Measurements from ENCODE around the gene TRAF5. TPM values are rescaled to one million over a fixed set of nuclear protein-coding genes. Genes with fewer than 3 reads are reported as not detected.
A peak's percentile ranks its signal among the peaks of the same experiment; 100 is the strongest.
"Not testable (repeated sequence)": the region's sequence is repeated elsewhere in the genome, so short reads cannot be mapped to it uniquely, and the experiment has no call there.

Gene TRAF5
- total and polyA plus RNA-seq, 4 donors, result 8.9 to 31.0 (median 17.2) TPM

GRCh38 chr1:211305044-211305443 lies 21.6 kb upstream of the TRAF5 start:
- WGBS (ENCODE audit: insufficient coverage), result 100% methylated on average over 2 of the region's 3 CpGs
- Histone ChIP-seq H3K36me3 (ENCODE audit: control insufficient read depth, insufficient read depth, low read length) (peaks cover 12% of the 10 kb centered on the region), H3K9me3 (ENCODE audit: control insufficient read depth, insufficient read depth, low read length) (no peaks in the 10 kb centered on the region), H3K4me1 (ENCODE audit: control insufficient read depth, insufficient read depth, low read length) (no peaks in the 10 kb centered on the region), H3K4me3 (ENCODE audit: low read depth, low read length) (no peak overlapping the region), H3K27ac (ENCODE audit: low read depth, low read length) (no peak overlapping the region), H3K27me3 (ENCODE audit: control insufficient read depth, insufficient read depth, low read length) (no peaks in the 10 kb centered on the region)
- DNase-seq (ENCODE audit: low read depth in 4 of 6, low spot score in 6 of 6), result peak in 1 of 6 donors; percentile 18

DNA sequence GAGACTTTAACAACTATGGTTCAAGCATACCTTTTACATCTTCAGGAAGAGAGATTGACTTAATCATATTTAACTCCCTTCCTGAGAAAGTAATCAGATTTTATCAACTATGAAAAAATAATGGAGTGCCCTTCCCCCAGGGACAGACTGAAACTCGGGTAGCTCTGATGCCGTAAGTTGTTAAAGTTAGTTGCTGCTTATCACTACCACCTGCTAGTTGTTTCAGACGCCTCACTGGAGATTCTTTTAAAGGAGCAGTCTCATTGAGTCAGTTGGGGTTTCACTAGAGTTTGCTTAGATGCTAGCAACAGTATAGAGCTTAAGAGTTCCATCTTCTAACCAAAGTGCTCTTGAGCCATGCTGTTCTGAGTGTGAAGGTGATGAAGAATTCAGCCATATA lies 17.0 kb upstream of the TRAF5 start:
- no peak overlapping the region for H3K4me3 ChIP-seq (ENCODE audit: low read depth, low read length)
- WGBS (ENCODE audit: insufficient coverage), result no CpG with 5 or more reads among the region's 3 CpGs
- H3K27me3 ChIP-seq (ENCODE audit: control insufficient read depth, insufficient read depth, low read length), result no peaks in the 10 kb centered on the region
- H3K9me3 ChIP-seq (ENCODE audit: control insufficient read depth, insufficient read depth, low read length), result no peaks in the 10 kb centered on the region
- DNase-seq (ENCODE audit: low read depth in 4 of 6, low spot score in 6 of 6), result no peak
- peaks cover 10% of the 10 kb centered on the region for H3K36me3 ChIP-seq (ENCODE audit: control insufficient read depth, insufficient read depth, low read length)
- H3K27ac ChIP-seq (ENCODE audit: low read depth, low read length), result no peak overlapping the region
- no peaks in the 10 kb centered on the region for H3K4me1 ChIP-seq (ENCODE audit: control insufficient read depth, insufficient read depth, low read length)

DNA sequence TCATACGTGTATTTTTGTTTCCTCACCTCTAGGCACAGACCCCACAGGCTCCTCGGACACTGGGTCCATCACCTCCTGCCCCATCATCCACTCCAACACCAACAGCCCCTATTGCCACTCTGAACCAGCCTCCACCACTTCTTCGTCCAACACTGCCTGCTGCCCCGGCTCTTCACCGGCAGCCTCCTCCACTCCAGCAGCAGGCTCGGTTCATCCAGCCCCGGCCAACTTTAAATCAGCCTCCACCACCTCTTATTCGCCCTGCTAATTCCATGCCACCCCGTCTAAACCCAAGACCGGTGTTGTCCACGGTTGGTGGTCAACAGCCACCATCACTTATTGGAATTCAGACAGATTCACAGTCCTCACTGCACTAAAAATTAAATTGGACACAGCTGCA lies 13.2 kb upstream of the TRAF5 start:
- DNase-seq (ENCODE audit: low read depth in 4 of 6, low spot score in 6 of 6), result no peak
- H3K27me3 ChIP-seq (ENCODE audit: control insufficient read depth, insufficient read depth, low read length), result no peaks in the 10 kb centered on the region
- WGBS (ENCODE audit: insufficient coverage), result 98% methylated on average over 10 of the region's 11 CpGs
- H3K4me1 ChIP-seq (ENCODE audit: control insufficient read depth, insufficient read depth, low read length), result no peaks in the 10 kb centered on the region
- H3K4me3 ChIP-seq (ENCODE audit: low read depth, low read length), result no peak overlapping the region
- peaks cover 11% of the 10 kb centered on the region for H3K36me3 ChIP-seq (ENCODE audit: control insufficient read depth, insufficient read depth, low read length)
- no peak overlapping the region for H3K27ac ChIP-seq (ENCODE audit: low read depth, low read length)
- no peaks in the 10 kb centered on the region for H3K9me3 ChIP-seq (ENCODE audit: control insufficient read depth, insufficient read depth, low read length)

DNA sequence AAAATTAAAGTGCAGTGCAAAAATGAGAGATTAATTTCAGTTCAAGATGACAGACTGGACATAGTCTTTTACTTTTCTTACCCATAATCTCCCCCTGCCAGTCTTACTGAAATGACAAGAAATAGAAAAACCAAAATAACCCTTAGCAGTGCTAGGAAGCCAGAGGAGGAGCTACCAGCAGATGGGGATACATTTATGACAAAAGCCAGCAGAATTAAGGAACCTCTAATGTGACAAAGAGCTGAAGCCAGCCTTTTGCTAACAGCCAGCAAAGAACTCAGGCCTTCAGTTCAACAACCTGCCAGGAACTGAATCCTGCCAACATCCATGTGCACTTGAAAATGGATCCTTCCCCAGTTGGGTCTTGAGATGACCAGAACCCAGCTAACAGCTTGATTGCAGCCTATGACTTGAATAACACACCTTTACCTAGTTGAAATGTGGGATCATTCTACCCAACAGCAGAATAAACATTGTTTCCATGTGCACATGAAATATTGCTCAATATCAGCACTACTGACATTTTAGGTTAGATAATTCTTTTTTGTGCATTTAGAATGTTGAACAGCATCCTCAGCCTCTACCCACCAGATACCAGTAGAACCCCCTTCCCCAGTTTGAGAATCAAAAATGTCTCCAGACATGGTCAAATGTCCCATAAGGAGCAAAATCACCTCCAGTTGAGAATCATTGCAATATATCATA lies 7.9 kb upstream of the TRAF5 start:
- H3K36me3 ChIP-seq (ENCODE audit: control insufficient read depth, insufficient read depth, low read length), result peaks cover 5% of the 10 kb centered on the region
- peak in 1 of 6 donors; percentile 30 for DNase-seq (ENCODE audit: low read depth in 4 of 6, low spot score in 6 of 6)
- H3K4me1 ChIP-seq (ENCODE audit: control insufficient read depth, insufficient read depth, low read length), result no peaks in the 10 kb centered on the region
- no peaks in the 10 kb centered on the region for H3K27me3 ChIP-seq (ENCODE audit: control insufficient read depth, insufficient read depth, low read length)
- no peak overlapping the region for H3K4me3 ChIP-seq (ENCODE audit: low read depth, low read length)
- no peak overlapping the region for H3K27ac ChIP-seq (ENCODE audit: low read depth, low read length)
- no peaks in the 10 kb centered on the region for H3K9me3 ChIP-seq (ENCODE audit: control insufficient read depth, insufficient read depth, low read length)

GRCh38 chr1:211319892-211320291 lies 6.7 kb upstream of the TRAF5 start:
- Histone ChIP-seq H3K27ac (ENCODE audit: low read depth, low read length) (no peak overlapping the region), H3K27me3 (ENCODE audit: control insufficient read depth, insufficient read depth, low read length) (no peaks in the 10 kb centered on the region), H3K4me1 (ENCODE audit: control insufficient read depth, insufficient read depth, low read length) (no peaks in the 10 kb centered on the region), H3K9me3 (ENCODE audit: control insufficient read depth, insufficient read depth, low read length) (no peaks in the 10 kb centered on the region), H3K4me3 (ENCODE audit: low read depth, low read length) (no peak overlapping the region), H3K36me3 (ENCODE audit: control insufficient read depth, insufficient read depth, low read length) (peaks cover 5% of the 10 kb centered on the region)
- DNase-seq (ENCODE audit: low read depth in 4 of 6, low spot score in 6 of 6), result no peak

- Histone ChIP-seq H3K4me1 (ENCODE audit: control insufficient read depth, insufficient read depth, low read length) (peaks cover 1% of the 10 kb centered on the region), H3K27me3 (ENCODE audit: control insufficient read depth, insufficient read depth, low read length) (no peaks in the 10 kb centered on the region), H3K36me3 (ENCODE audit: control insufficient read depth, insufficient read depth, low read length) (peaks cover 5% of the 10 kb centered on the region), H3K9me3 (ENCODE audit: control insufficient read depth, insufficient read depth, low read length) (no peaks in the 10 kb centered on the region), H3K27ac (ENCODE audit: low read depth, low read length) (no peak overlapping the region), H3K4me3 (ENCODE audit: low read depth, low read length) (no peak overlapping the region)
- no CpG with 5 or more reads among the region's 4 CpGs for WGBS (ENCODE audit: insufficient coverage)
- no peak for DNase-seq (ENCODE audit: low read depth in 4 of 6, low spot score in 6 of 6)
Observed at GRCh38 chr1:211320980-211321379, 5.7 kb upstream of the TRAF5 start.

DNA sequence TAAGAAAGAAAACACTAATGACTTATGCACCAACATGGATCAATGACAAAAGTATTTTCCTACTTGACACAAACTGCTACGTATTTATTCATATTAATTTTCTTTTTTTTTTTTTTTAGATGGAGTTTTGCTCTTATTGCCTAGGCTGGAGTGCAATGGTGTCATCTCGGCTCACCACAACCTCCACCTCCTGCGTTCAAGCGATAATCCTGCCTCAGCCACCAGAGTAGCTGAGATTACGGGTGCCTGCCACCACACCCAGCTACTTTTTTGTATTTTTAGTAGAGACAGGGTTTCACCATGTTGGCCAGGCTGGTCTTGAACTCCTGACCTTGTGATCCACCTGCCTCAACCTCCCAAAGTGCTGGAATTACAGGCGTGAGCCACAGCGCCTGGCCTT lies 5.0 kb upstream of the TRAF5 start:
- no CpG with 5 or more reads among the region's 7 CpGs for WGBS (ENCODE audit: insufficient coverage)
- DNase-seq (ENCODE audit: low read depth in 4 of 6, low spot score in 6 of 6); H3K4me1 ChIP-seq (ENCODE audit: control insufficient read depth, insufficient read depth, low read length); H3K9me3 ChIP-seq (ENCODE audit: control insufficient read depth, insufficient read depth, low read length); H3K36me3 ChIP-seq (ENCODE audit: control insufficient read depth, insufficient read depth, low read length); H3K4me3 ChIP-seq (ENCODE audit: low read depth, low read length); H3K27me3 ChIP-seq (ENCODE audit: control insufficient read depth, insufficient read depth, low read length); H3K27ac ChIP-seq (ENCODE audit: low read depth, low read length): not testable (repeated sequence)

GRCh38 chr1:211323156-211324063 lies 3.2 kb upstream of the TRAF5 start:
- Histone ChIP-seq H3K9me3 (ENCODE audit: control insufficient read depth, insufficient read depth, low read length) (no peaks in the 10 kb centered on the region), H3K27me3 (ENCODE audit: control insufficient read depth, insufficient read depth, low read length) (peaks cover 6% of the 10 kb centered on the region), H3K36me3 (ENCODE audit: control insufficient read depth, insufficient read depth, low read length) (no peaks in the 10 kb centered on the region), H3K4me3 (ENCODE audit: low read depth, low read length) (no peak overlapping the region), H3K4me1 (ENCODE audit: control insufficient read depth, insufficient read depth, low read length) (peaks cover 11% of the 10 kb centered on the region), H3K27ac (ENCODE audit: low read depth, low read length) (no peak overlapping the region)
- DNase-seq (ENCODE audit: low read depth in 4 of 6, low spot score in 6 of 6), result peak in 4 of 6 donors; percentile 28 to 85 (median 56)
- 6% methylated on average over 2 of the region's 9 CpGs for WGBS (ENCODE audit: insufficient coverage)

DNA sequence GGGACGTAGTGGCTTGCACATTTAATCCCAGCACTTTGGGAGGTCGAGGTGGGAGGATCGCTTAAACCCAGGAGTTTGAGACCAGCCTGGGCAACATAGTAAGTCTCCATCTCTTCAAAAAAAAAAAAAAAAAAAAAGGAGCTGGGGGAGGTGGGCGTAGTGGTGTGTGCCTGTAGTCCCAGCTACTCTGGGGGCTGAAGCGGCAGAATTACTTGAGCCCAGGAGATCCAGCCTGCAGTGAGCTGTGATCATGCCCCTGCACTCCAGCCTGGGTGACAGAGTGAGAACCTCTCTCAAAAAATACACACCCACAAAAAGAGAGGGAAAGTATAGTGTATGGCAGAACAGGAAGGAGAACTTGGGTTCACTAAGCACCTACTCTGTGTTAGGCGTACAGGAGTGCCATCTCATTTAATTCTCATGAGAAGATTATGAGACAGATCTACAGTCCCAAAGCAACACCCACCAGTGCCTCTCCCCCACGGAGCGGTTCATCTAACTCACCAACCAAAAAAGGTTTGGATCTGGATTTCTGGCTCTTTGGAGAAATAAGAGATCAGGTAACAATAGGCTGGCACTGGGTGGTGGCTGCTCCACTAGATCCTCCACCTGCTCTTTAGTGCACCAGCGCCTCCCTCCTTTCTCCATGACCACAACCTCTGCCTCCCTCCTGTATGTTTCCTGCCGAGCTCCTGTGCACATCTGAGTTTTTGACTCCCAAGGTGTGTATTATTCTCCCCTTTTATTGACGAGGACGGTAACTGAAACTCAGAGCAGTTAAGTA lies 1.4 kb upstream of the TRAF5 start:
- Histone ChIP-seq H3K36me3 (ENCODE audit: control insufficient read depth, insufficient read depth, low read length) (no peaks in the 10 kb centered on the region), H3K27me3 (ENCODE audit: control insufficient read depth, insufficient read depth, low read length) (peaks cover 6% of the 10 kb centered on the region), H3K4me3 (ENCODE audit: low read depth, low read length) (no peak overlapping the region), H3K27ac (ENCODE audit: low read depth, low read length) (no peak overlapping the region), H3K9me3 (ENCODE audit: control insufficient read depth, insufficient read depth, low read length) (no peaks in the 10 kb centered on the region), H3K4me1 (ENCODE audit: control insufficient read depth, insufficient read depth, low read length) (peaks cover 11% of the 10 kb centered on the region)
- DNase-seq (ENCODE audit: low read depth in 4 of 6, low spot score in 6 of 6), result no peak
- 100% methylated on average over 2 of the region's 12 CpGs for WGBS (ENCODE audit: insufficient coverage)
